Neural crest cell (in vitro differentiated cells): ENCODE results near the gene UNC13A. TPM values are rescaled to one million over a fixed set of nuclear protein-coding genes. Genes with fewer than 3 reads are reported as not detected.

Source experiments
- DNase-seq: peaks from one replicate; pipeline ENCODE4 v3.0.0; 2021; ENCODE audit warnings: low read depth, mixed read lengths, low spot score
- H3K27ac Mint-ChIP-seq: one replicate; pipeline ENCODE4 v1.8.0; 2021; ENCODE audit warnings: mild to moderate bottlenecking, mixed read lengths; ENCODE audit not compliant: unreplicated experiment
- H3K27me3 Mint-ChIP-seq: 2 replicates; pipeline ENCODE4 v1.8.0; 2021; ENCODE audit warnings: low read depth, mild to moderate bottlenecking, mixed read lengths
- H3K36me3 Mint-ChIP-seq: 2 replicates; pipeline ENCODE4 v1.8.0; 2021; ENCODE audit warnings: low read depth, mild to moderate bottlenecking, mixed read lengths
- H3K4me1 Mint-ChIP-seq: 2 replicates; pipeline ENCODE4 v1.8.0; 2021; ENCODE audit warnings: mixed read lengths
- H3K4me3 Mint-ChIP-seq: one replicate; pipeline ENCODE4 v1.8.0; 2021; ENCODE audit warnings: mild to moderate bottlenecking, mixed read lengths
- H3K9me3 Mint-ChIP-seq: 2 replicates; pipeline ENCODE4 v1.8.0; 2021; ENCODE audit warnings: mixed read lengths
- CTCF ChIP-seq: fragments of 200-600 bp; sonication (generic); conservative IDR thresholded peaks from 2 replicates; pipeline ENCODE4 v1.5.0; 2021; ENCODE audit warnings: antibody characterized with exemption, mild to moderate bottlenecking
- total RNA-seq: library from RNA; stranded (reverse); gene quantifications from 2 replicates; pipeline ENCODE4 v1.2.1, GENCODE V29; 2021

The UNC13A gene
- total RNA-seq, 1 donor from 2014 or later = 6.4 TPM

- Mint-ChIP-seq H3K4me3 (no peak overlapping the region), H3K4me1 (peaks cover under 1% of the 10 kb centered on the region), H3K36me3 (peaks cover 13% of the 10 kb centered on the region), H3K9me3 (no peaks in the 10 kb centered on the region), H3K27me3 (no peaks in the 10 kb centered on the region), H3K27ac (no peak overlapping the region)
- no peak for TF ChIP-seq CTCF
- no peak for DNase-seq
Measured at GRCh38 chr19:17562097-17562496, 126.1 kb downstream of the UNC13A start.

DNA sequence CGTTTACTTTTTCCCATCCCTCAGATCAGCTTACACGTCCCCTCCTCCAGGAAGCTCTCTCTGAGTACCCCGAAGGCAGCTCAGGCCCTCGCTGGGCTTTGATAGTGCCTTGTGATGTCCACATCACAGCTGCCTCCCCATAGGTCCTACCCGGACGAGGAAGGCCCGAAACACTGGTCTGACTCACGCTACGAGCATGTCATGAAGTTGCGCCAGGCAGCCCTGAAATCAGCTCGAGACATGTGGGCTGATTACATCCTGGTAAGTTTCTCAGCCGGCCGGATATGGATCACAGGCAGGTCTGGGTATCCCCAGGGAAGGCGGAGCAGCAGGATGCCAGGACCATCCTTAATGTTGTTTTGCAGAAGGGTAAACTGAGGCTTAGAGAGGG is 128.0 kb downstream of the UNC13A start:
- Mint-ChIP-seq H3K4me1 (peaks cover 9% of the 10 kb centered on the region), H3K4me3 (peak overlapping the region; percentile 35), H3K27ac (no peak overlapping the region), H3K27me3 (no peaks in the 10 kb centered on the region), H3K9me3 (no peaks in the 10 kb centered on the region), H3K36me3 (peaks cover 13% of the 10 kb centered on the region)
- no peak for TF ChIP-seq CTCF
- no peak for DNase-seq

DNA sequence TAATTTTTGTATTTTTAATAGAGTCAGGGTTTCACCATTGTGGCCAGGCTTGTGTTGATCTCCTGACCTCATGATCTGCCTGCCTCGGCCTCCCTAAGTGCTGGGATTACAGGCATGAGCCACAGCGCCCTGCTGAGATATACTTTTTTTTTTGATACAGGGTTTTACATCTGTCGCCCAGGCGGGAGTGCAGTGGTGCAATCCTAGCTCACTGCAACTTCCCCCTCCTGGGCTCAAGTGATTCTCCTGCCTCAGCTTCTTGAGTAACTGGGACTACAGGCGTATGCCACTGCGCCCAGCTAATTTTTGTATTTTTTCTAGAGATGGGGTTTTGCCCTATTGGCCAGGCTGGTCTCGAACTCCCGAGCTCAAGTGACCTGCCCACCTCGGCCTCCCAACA is 130.7 kb downstream of the UNC13A start:
- Mint-ChIP-seq H3K4me3 (peak overlapping the region; percentile 91), H3K27me3 (no peaks in the 10 kb centered on the region), H3K4me1 (peaks cover 19% of the 10 kb centered on the region), H3K36me3 (peaks cover 13% of the 10 kb centered on the region), H3K9me3 (no peaks in the 10 kb centered on the region), H3K27ac (no peak overlapping the region)
- DNase-seq = no peak
- TF ChIP-seq CTCF = no peak

GRCh38 chr19:17556995-17557394 is 131.2 kb downstream of the UNC13A start:
- Mint-ChIP-seq H3K4me1 (peaks cover 19% of the 10 kb centered on the region), H3K36me3 (peaks cover 11% of the 10 kb centered on the region), H3K27me3 (no peaks in the 10 kb centered on the region), H3K27ac (no peak overlapping the region), H3K9me3 (no peaks in the 10 kb centered on the region), H3K4me3 (peak overlapping the region; percentile 91)
- no peak for DNase-seq
- TF ChIP-seq CTCF = no peak

- no peaks in the 10 kb centered on the region for H3K27me3 Mint-ChIP-seq
- H3K4me3 Mint-ChIP-seq = peak overlapping the region; percentile 91
- H3K4me1 Mint-ChIP-seq = peaks cover 19% of the 10 kb centered on the region
- no peak overlapping the region for H3K27ac Mint-ChIP-seq
- DNase-seq = peak; percentile 26
- TF ChIP-seq CTCF = no peak
- H3K9me3 Mint-ChIP-seq = no peaks in the 10 kb centered on the region
- H3K36me3 Mint-ChIP-seq = peaks cover 10% of the 10 kb centered on the region
Measured at GRCh38 chr19:17555929-17556813, 132.0 kb downstream of the UNC13A start.
